Neuronal stem cell (in vitro differentiated cells): ENCODE results near the gene KCTD15.
A peak's percentile ranks its signal among the peaks of the same experiment; 100 is the strongest.

Experiments used
- DNase-seq: peaks from one replicate; pipeline ENCODE4 v3.0.0-alpha.2; 2013; ENCODE audit warnings: low spot score
- H2AFZ ChIP-seq: one replicate; pipeline ENCODE4 v1.6.1; 2013; ENCODE audit warnings: mild to moderate bottlenecking, low read length, inconsistent platforms
- H2AK5ac ChIP-seq: 2 replicates; pipeline ENCODE4 v1.6.1; 2013; ENCODE audit warnings: low read depth, mild to moderate bottlenecking, inconsistent platforms, low read length, moderate library complexity, mixed read lengths
- H2BK120ac ChIP-seq: 2 replicates; pipeline ENCODE4 v1.6.1; 2013; ENCODE audit warnings: low read depth, mild to moderate bottlenecking, inconsistent platforms, low read length, moderate library complexity, mixed read lengths
- H2BK12ac ChIP-seq: one replicate; pipeline ENCODE4 v1.6.1; 2013; ENCODE audit warnings: low read length, inconsistent platforms
- H2BK15ac ChIP-seq: 2 replicates; pipeline ENCODE4 v1.6.1; 2013; ENCODE audit warnings: mild to moderate bottlenecking, low read length, inconsistent platforms, mixed read lengths
- H2BK5ac ChIP-seq: one replicate; pipeline ENCODE4 v1.6.1; 2013; ENCODE audit warnings: inconsistent platforms, mild to moderate bottlenecking, low read length, moderate library complexity
- H3K14ac ChIP-seq: one replicate; pipeline ENCODE4 v1.6.1; 2013; ENCODE audit warnings: low read length, inconsistent platforms
- H3K18ac ChIP-seq: 2 replicates; pipeline ENCODE4 v1.6.1; 2013; ENCODE audit warnings: low read length, inconsistent platforms
- H3K23ac ChIP-seq: 2 replicates; pipeline ENCODE4 v1.6.1; 2013; ENCODE audit warnings: low read depth, mild to moderate bottlenecking, mixed read lengths, low read length, inconsistent platforms; ENCODE audit not compliant: poor library complexity
- H3K27ac ChIP-seq: replicated peaks from 3 replicates; pipeline ENCODE4 v1.5.1; 2013; ENCODE audit warnings: low read length, inconsistent platforms
- H3K27me3 ChIP-seq, 3 experiments: 2 replicates each; pipeline ENCODE4 v1.6.1; 2013; ENCODE audit warnings: low read length in 3 of 3, mild to moderate bottlenecking in 2 of 3, inconsistent platforms in 1 of 3, low read depth in 1 of 3, mixed read lengths in 1 of 3, moderate library complexity in 1 of 3; ENCODE audit not compliant: control insufficient read depth in 3 of 3, insufficient read depth in 3 of 3
- H3K36me3 ChIP-seq, 2 donors: replicated peaks in 1 of 2; 2 replicates each; pipeline ENCODE4 v1.6.1; 2013; ENCODE audit warnings: low read length in 2 of 2; ENCODE audit not compliant: control insufficient read depth in 2 of 2, insufficient read depth in 2 of 2
- H3K4ac ChIP-seq: 2 replicates; pipeline ENCODE4 v1.6.1; 2013; ENCODE audit warnings: inconsistent platforms, mild to moderate bottlenecking, low read length, moderate library complexity
- H3K4me1 ChIP-seq, 2 donors: 1 replicate in 1 of 2; 2 replicates in 1 of 2; pipeline ENCODE4 v1.6.1; 2013; ENCODE audit warnings: low read length in 2 of 2, low read depth in 1 of 2; ENCODE audit not compliant: control insufficient read depth in 2 of 2, insufficient read depth in 1 of 2
- H3K4me2 ChIP-seq: one replicate; pipeline ENCODE4 v1.6.1; 2013; ENCODE audit warnings: mild to moderate bottlenecking, low read length, inconsistent platforms; ENCODE audit not compliant: insufficient read depth, poor library complexity, severe bottlenecking
- H3K4me3 ChIP-seq, 2 donors: 2 replicates each; pipeline ENCODE4 v1.5.1; 2013; ENCODE audit warnings: low read length in 2 of 2, mild to moderate bottlenecking in 2 of 2, inconsistent platforms in 1 of 2, moderate library complexity in 1 of 2
- H3K79me1 ChIP-seq: one replicate; pipeline ENCODE4 v1.6.1; 2013; ENCODE audit warnings: low read depth, mild to moderate bottlenecking, inconsistent platforms, low read length, moderate library complexity
- H3K9ac ChIP-seq: one replicate; pipeline ENCODE4 v1.6.1; 2013; ENCODE audit warnings: mild to moderate bottlenecking, low read depth, low read length, inconsistent platforms; ENCODE audit not compliant: poor library complexity
- H3K9me3 ChIP-seq, 2 donors: replicated peaks in 1 of 2; 2 replicates each; pipeline versions ENCODE3 to v1.6.1; 2013; ENCODE audit warnings: low read length in 2 of 2, mild to moderate bottlenecking in 2 of 2, inconsistent platforms in 1 of 2, low read depth in 1 of 2, mixed read lengths in 1 of 2, moderate library complexity in 1 of 2; ENCODE audit not compliant: control insufficient read depth in 2 of 2, insufficient read depth in 1 of 2
- H4K8ac ChIP-seq: one replicate; pipeline ENCODE4 v1.6.1; 2013; ENCODE audit warnings: low read depth, mild to moderate bottlenecking, inconsistent platforms, low read length, moderate library complexity
- H4K91ac ChIP-seq: one replicate; pipeline ENCODE4 v1.6.1; 2013; ENCODE audit warnings: low read length, low read depth, mild to moderate bottlenecking, inconsistent platforms; ENCODE audit not compliant: poor library complexity
- WGBS, 2 donors: extraction: QIAGEN DNeasy Blood & Tissue Kit; methylation state at CpG; one replicate each; pipeline ENCODE4 v1.1.7; 2013; ENCODE audit warnings: missing lambda C conversion rate in 2 of 2, mixed read lengths in 1 of 2; ENCODE audit not compliant: insufficient read length in 2 of 2, insufficient replicate concordance in 1 of 2; ENCODE audit errors: extremely low coverage in 2 of 2; 5-methylcytosine and 5-hydroxymethylcytosine counted together

KCTD15 gene

GRCh38 chr19:33830264-33830663, 33.6 kb downstream of the KCTD15 start:
- Histone ChIP-seq H3K14ac (no peak overlapping the region), H2BK5ac (no peak overlapping the region), H2BK120ac (no peak overlapping the region), H2BK12ac (no peak overlapping the region), H3K18ac (no peak overlapping the region), H3K27ac (no peak overlapping the region), H2AFZ (no peak overlapping the region), H3K4me3 (no peak overlapping the region), H3K4me2 (no peak overlapping the region), H4K8ac (no peak overlapping the region), H4K91ac (no peak overlapping the region), H3K9me3 (peaks cover 0 to 4% of the 10 kb centered on the region in 2 donors), H2AK5ac (no peak overlapping the region), H3K27me3 (no peaks in the 10 kb centered on the region), H3K4me1 (no peaks in the 10 kb centered on the region), H3K79me1 (no peaks in the 10 kb centered on the region), H2BK15ac (no peak overlapping the region), H3K9ac (no peak overlapping the region), H3K36me3 (no peaks in the 10 kb centered on the region), H3K4ac (no peak overlapping the region), H3K23ac (no peak overlapping the region)
- WGBS, 2 donors, result no CpG with 5 or more reads among the region's 3 CpGs
- no peak for DNase-seq

- no peak for DNase-seq
- Histone ChIP-seq H3K79me1 (no peaks in the 10 kb centered on the region), H2BK12ac (no peak overlapping the region), H3K4me3 (no peak overlapping the region), H3K27me3 (no peaks in the 10 kb centered on the region), H3K27ac (no peak overlapping the region), H4K8ac (no peak overlapping the region), H3K9me3 (peaks cover 0 to 4% of the 10 kb centered on the region in 2 donors), H3K9ac (peak overlapping the region; percentile 44), H3K14ac (peak overlapping the region; percentile 94), H3K36me3 (no peaks in the 10 kb centered on the region), H2BK5ac (no peak overlapping the region), H2BK15ac (no peak overlapping the region), H3K23ac (no peak overlapping the region), H3K4me1 (no peaks in the 10 kb centered on the region), H2BK120ac (no peak overlapping the region), H2AFZ (no peak overlapping the region), H3K4ac (no peak overlapping the region), H3K4me2 (no peak overlapping the region), H3K18ac (peak overlapping the region; percentile 38), H2AK5ac (no peak overlapping the region), H4K91ac (no peak overlapping the region)
- WGBS, 2 donors, result no CpG with 5 or more reads among the region's 1 CpG
These were observed 35.2 kb downstream of the KCTD15 start for GRCh38 chr19:33831825-33832224.

GRCh38 chr19:33832633-33833032, 36.0 kb downstream of the KCTD15 start:
- Histone ChIP-seq H3K18ac (no peak overlapping the region), H3K14ac (no peak overlapping the region), H3K9me3 (peaks cover 0 to 4% of the 10 kb centered on the region in 2 donors), H2BK120ac (no peak overlapping the region), H2BK5ac (no peak overlapping the region), H4K91ac (no peak overlapping the region), H3K23ac (no peak overlapping the region), H3K27me3 (no peaks in the 10 kb centered on the region), H3K27ac (no peak overlapping the region), H2AFZ (no peak overlapping the region), H3K4ac (no peak overlapping the region), H3K4me1 (no peaks in the 10 kb centered on the region), H3K4me2 (no peak overlapping the region), H3K9ac (no peak overlapping the region), H3K4me3 (no peak overlapping the region), H2BK12ac (no peak overlapping the region), H2BK15ac (no peak overlapping the region), H4K8ac (no peak overlapping the region), H3K79me1 (no peaks in the 10 kb centered on the region), H2AK5ac (no peak overlapping the region), H3K36me3 (no peaks in the 10 kb centered on the region)
- no peak for DNase-seq
- no CpG with 5 or more reads among the region's 7 CpGs for WGBS, 2 donors

GRCh38 chr19:33840382-33840781, 43.7 kb downstream of the KCTD15 start:
- no peaks in the 10 kb centered on the region for H3K9me3 ChIP-seq
- H3K4ac ChIP-seq, result no peak overlapping the region
- H3K9ac ChIP-seq, result no peak overlapping the region
- no peaks in the 10 kb centered on the region for H3K79me1 ChIP-seq
- H2AFZ ChIP-seq, result no peak overlapping the region
- no peak overlapping the region for H2BK15ac ChIP-seq
- H2AK5ac ChIP-seq, result no peak overlapping the region
- H3K18ac ChIP-seq, result no peak overlapping the region
- peak overlapping the region in 1 of 2 donors; percentile 8 for H3K4me3 ChIP-seq
- no peak overlapping the region for H3K27ac ChIP-seq
- no peak overlapping the region for H4K91ac ChIP-seq
- DNase-seq, result no peak
- H2BK12ac ChIP-seq, result no peak overlapping the region
- no peak overlapping the region for H3K23ac ChIP-seq
- peaks cover 0 to 11% (median 0%) of the 10 kb centered on the region in 3 experiments for H3K27me3 ChIP-seq
- no peaks in the 10 kb centered on the region for H3K36me3 ChIP-seq
- WGBS, 2 donors, result no CpG with 5 or more reads among the region's 4 CpGs
- H2BK5ac ChIP-seq, result no peak overlapping the region
- H4K8ac ChIP-seq, result no peak overlapping the region
- H3K4me2 ChIP-seq, result no peak overlapping the region
- no peaks in the 10 kb centered on the region for H3K4me1 ChIP-seq
- no peak overlapping the region for H3K14ac ChIP-seq
- no peak overlapping the region for H2BK120ac ChIP-seq
